Panc1 (cell line): ENCODE results near the gene DNAH9. TPM values are rescaled to one million over a fixed set of nuclear protein-coding genes. Genes with fewer than 3 reads are reported as not detected.

Experiments
- ATAC-seq: fragments of 200-7000 bp; cut with Tn5 transposase; 2 replicates; pipeline ENCODE4 v1.9.1; 2020; ENCODE audit warnings: mild to moderate bottlenecking, moderate library complexity
- BruUV-seq: library from RNA; stranded (reverse); fragments of 400-500 nt; replicated peaks from 2 replicates; lab custom pipeline; 2021; lab: Mats Ljungman, UMichigan
- CTCF ChIA-PET: fragments of 300-600 bp; sonication (Branson Sonifier 250); formaldehyde crosslinking; loops from one replicate; lab custom pipeline; 2022; ENCODE audit warnings: antibody characterized with exemption; lab: Charles Lee
- POLR2A ChIA-PET: fragments of 300-600 bp; sonication (Branson Sonifier 250); formaldehyde crosslinking; loops from one replicate; lab custom pipeline; 2022; ENCODE audit warnings: antibody characterized with exemption; lab: Charles Lee
- DNase-seq: peaks from one replicate; pipeline ENCODE4 v3.0.0-alpha.2; 2010; ENCODE audit warnings: low read depth, low spot score
- H3K27ac ChIP-seq: 2 replicates; pipeline ENCODE4 v1.5.1; 2011; ENCODE audit warnings: mild to moderate bottlenecking, low read length, inconsistent platforms
- H3K27me3 ChIP-seq: fragments of 200-500 bp; sonication (Bioruptor generic); 2 replicates; pipeline ENCODE4 v1.6.0; 2014; ENCODE audit warnings: low read length, inconsistent platforms; ENCODE audit not compliant: control insufficient read depth, insufficient read depth
- H3K36me3 ChIP-seq: fragments of 200-500 bp; sonication (Bioruptor generic); 2 replicates; pipeline ENCODE4 v1.5.1; 2014; ENCODE audit warnings: inconsistent platforms, mild to moderate bottlenecking, low read length, moderate library complexity; ENCODE audit not compliant: control insufficient read depth, insufficient read depth
- H3K4me1 ChIP-seq: 2 replicates; pipeline ENCODE4 v1.5.1; 2011; ENCODE audit warnings: inconsistent platforms, mild to moderate bottlenecking, low read length, moderate library complexity; ENCODE audit not compliant: control insufficient read depth, insufficient read depth
- H3K4me3 ChIP-seq, 2 experiments: 2 replicates each; pipeline ENCODE4 v1.5.1; 2011 to 2012; ENCODE audit warnings: low read depth in 2 of 2, low read length in 2 of 2, mild to moderate bottlenecking in 2 of 2, inconsistent platforms in 1 of 2, moderate library complexity in 1 of 2
- H3K9me3 ChIP-seq: fragments of 200-500 bp; sonication (Bioruptor generic); 2 replicates; pipeline ENCODE4 v1.5.1; 2014; ENCODE audit warnings: low read depth, mild to moderate bottlenecking, inconsistent platforms, low read length, moderate library complexity; ENCODE audit not compliant: control insufficient read depth, insufficient read depth
- POLR2AphosphoS5 ChIP-seq: IDR thresholded peaks from 2 replicates; pipeline ENCODE4 v1.6.1; 2012; ENCODE audit warnings: mild to moderate bottlenecking, low read depth, low read length, moderate library complexity
- SIN3A ChIP-seq: IDR thresholded peaks from 2 replicates; pipeline ENCODE4 v1.6.1; 2012; ENCODE audit warnings: low read depth, mild to moderate bottlenecking, low read length, moderate library complexity, borderline replicate concordance; ENCODE audit not compliant: insufficient read depth
- TCF7L2 ChIP-seq: IDR thresholded peaks from 2 replicates; pipeline ENCODE4 v1.6.1; 2011; ENCODE audit warnings: mild to moderate bottlenecking, low read depth, low read length, inconsistent platforms
- in situ Hi-C: cut with HindIII; loops from 2 replicates; pipeline ENCODE4 v1.10.0; 2016; ENCODE audit warnings: low sequenced_read_pairs, low pct_unique_long_range_greater_than_20kb
- intact Hi-C: fragments of 100-400 bp; cut with micrococcal nuclease; formaldehyde crosslinking; loops from one replicate; pipeline ENCODE4 v1.10.0; 2022; ENCODE audit not compliant: unreplicated experiment
- total RNA-seq: library from RNA; stranded (reverse); gene quantifications from one replicate; pipeline ENCODE4 v1.2.1, GENCODE V29; 2021; ENCODE audit not compliant: unreplicated experiment
- TF ChIP-seq, protein P1 (sequence below): fragments of 450-650 bp; IDR thresholded peaks from 2 replicates; pipeline ENCODE4 v1.5.1; 2017; ENCODE audit warnings: mild to moderate bottlenecking
- TF ChIP-seq, protein P2 (sequence below), 2 experiments: IDR thresholded peaks; 2 replicates each; pipeline ENCODE4 v1.6.1; 2011 to 2012; ENCODE audit warnings: low read depth in 2 of 2, control low read depth in 1 of 2, low read length in 1 of 2, mild to moderate bottlenecking in 1 of 2, moderate library complexity in 1 of 2; ENCODE audit not compliant: insufficient read depth in 1 of 2

The DNAH9 gene
- total RNA-seq, 1 experiment from 2014 or later = not detected

DNA sequence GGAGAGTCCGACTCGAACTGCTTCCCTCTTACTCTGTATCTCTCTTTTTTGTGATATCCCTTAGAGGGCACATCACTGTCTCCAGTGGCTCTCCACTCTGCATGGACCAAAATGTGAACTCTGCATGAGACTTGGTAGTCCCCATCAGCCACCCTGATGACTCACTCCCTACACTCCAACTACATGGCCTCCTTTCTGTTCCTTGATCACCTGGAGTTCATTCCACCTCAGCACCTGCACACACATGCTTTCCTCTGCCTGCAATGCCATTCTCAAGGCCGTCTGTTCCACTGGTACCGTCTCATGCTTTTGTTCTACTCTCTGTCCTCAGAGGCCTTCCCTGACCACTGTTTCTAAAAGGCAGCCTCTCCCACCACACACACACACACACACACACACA, 109.3 kb downstream of the DNAH9 start:
- TF ChIP-seq POLR2AphosphoS5 (no peak), TCF7L2 (no peak), SIN3A (no peak)
- TF ChIP-seq, protein P1, sequence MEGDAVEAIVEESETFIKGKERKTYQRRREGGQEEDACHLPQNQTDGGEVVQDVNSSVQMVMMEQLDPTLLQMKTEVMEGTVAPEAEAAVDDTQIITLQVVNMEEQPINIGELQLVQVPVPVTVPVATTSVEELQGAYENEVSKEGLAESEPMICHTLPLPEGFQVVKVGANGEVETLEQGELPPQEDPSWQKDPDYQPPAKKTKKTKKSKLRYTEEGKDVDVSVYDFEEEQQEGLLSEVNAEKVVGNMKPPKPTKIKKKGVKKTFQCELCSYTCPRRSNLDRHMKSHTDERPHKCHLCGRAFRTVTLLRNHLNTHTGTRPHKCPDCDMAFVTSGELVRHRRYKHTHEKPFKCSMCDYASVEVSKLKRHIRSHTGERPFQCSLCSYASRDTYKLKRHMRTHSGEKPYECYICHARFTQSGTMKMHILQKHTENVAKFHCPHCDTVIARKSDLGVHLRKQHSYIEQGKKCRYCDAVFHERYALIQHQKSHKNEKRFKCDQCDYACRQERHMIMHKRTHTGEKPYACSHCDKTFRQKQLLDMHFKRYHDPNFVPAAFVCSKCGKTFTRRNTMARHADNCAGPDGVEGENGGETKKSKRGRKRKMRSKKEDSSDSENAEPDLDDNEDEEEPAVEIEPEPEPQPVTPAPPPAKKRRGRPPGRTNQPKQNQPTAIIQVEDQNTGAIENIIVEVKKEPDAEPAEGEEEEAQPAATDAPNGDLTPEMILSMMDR = no peak
- TF ChIP-seq, protein P2, sequence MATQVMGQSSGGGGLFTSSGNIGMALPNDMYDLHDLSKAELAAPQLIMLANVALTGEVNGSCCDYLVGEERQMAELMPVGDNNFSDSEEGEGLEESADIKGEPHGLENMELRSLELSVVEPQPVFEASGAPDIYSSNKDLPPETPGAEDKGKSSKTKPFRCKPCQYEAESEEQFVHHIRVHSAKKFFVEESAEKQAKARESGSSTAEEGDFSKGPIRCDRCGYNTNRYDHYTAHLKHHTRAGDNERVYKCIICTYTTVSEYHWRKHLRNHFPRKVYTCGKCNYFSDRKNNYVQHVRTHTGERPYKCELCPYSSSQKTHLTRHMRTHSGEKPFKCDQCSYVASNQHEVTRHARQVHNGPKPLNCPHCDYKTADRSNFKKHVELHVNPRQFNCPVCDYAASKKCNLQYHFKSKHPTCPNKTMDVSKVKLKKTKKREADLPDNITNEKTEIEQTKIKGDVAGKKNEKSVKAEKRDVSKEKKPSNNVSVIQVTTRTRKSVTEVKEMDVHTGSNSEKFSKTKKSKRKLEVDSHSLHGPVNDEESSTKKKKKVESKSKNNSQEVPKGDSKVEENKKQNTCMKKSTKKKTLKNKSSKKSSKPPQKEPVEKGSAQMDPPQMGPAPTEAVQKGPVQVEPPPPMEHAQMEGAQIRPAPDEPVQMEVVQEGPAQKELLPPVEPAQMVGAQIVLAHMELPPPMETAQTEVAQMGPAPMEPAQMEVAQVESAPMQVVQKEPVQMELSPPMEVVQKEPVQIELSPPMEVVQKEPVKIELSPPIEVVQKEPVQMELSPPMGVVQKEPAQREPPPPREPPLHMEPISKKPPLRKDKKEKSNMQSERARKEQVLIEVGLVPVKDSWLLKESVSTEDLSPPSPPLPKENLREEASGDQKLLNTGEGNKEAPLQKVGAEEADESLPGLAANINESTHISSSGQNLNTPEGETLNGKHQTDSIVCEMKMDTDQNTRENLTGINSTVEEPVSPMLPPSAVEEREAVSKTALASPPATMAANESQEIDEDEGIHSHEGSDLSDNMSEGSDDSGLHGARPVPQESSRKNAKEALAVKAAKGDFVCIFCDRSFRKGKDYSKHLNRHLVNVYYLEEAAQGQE (IDR thresholded peaks at IDR 0.05; ENCODE audit: insufficient read depth in 1 of 2, low read depth in 2 of 2, low read length in 1 of 2) = no peak
- no peak overlapping the region for H3K4me3 ChIP-seq
- no peaks in the 10 kb centered on the region for H3K27me3 ChIP-seq
- ATAC-seq (no peak), DNase-seq (no peak)
- CTCF ChIA-PET = no interaction called here
- intact Hi-C loops (no loop called here), in situ Hi-C loops (no loop called here)
- no peaks in the 10 kb centered on the region for H3K4me1 ChIP-seq
- no TSS peak for BruUV-seq
- H3K9me3 ChIP-seq = no peaks in the 10 kb centered on the region
- POLR2A ChIA-PET = no interaction called here
- no peak overlapping the region for H3K27ac ChIP-seq
- no peaks in the 10 kb centered on the region for H3K36me3 ChIP-seq

DNA sequence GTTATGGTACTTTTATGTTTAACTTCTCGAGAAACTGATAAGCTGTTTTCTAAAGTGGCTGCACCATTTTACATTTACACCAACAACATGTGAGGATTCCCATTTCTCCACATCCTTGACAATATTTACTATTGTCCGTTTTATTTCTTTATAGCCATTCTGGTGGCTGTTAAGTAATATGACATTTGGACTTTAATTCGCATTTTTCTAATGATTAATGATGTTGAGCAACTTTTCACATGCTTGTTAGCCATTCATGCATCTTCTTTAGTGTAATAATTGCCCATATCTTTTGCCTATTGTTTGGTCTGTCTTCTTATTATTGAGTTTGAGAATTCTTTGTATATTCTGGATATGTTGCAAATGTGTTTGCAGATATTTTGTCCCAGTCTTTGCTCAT, 114.2 kb downstream of the DNAH9 start:
- in situ Hi-C loops = no loop called here
- CTCF ChIA-PET = no interaction called here

More for the DNA sequence above, 114.2 kb downstream of the DNAH9 start:
- Histone ChIP-seq H3K27me3 (no peaks in the 10 kb centered on the region), H3K4me1 (no peaks in the 10 kb centered on the region), H3K27ac (no peak overlapping the region), H3K4me3 (no peak overlapping the region), H3K9me3 (no peaks in the 10 kb centered on the region), H3K36me3 (no peaks in the 10 kb centered on the region)
- POLR2A ChIA-PET = no interaction called here
- ATAC-seq (no peak), DNase-seq (no peak)
- intact Hi-C loops = no loop called here
- TF ChIP-seq, protein P2 (IDR thresholded peaks at IDR 0.05; ENCODE audit: insufficient read depth in 1 of 2, low read depth in 2 of 2, low read length in 1 of 2) = no peak
- TF ChIP-seq SIN3A (no peak), POLR2AphosphoS5 (no peak), TCF7L2 (no peak)
- TF ChIP-seq, protein P1 = no peak
- no TSS peak for BruUV-seq
